Measurements from ENCODE around the gene TESK1.
"Not testable (repeated sequence)": the region's sequence is repeated elsewhere in the genome, so short reads cannot be mapped to it uniquely, and the experiment has no call there.

Gene TESK1

DNA sequence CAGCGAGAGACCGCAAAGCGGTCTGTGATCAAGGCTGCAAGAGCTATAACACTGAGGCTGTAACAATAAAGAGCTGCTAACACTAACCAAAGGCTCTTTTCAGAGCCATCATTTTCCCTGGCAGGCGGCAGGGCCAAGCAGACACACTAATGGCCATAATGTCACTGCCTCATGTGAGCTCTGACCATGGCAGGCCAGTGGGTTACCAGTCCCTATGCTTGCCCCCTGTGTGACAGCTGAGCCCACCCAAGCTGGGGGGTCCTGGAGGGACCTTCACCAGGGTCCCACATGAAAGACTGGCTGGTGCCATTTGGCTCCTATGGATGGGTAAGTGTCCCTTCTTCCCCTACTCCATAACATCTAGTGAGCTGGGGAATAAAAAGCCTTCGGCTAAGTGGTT, 29.6 kb upstream of the TESK1 start:
- Histone ChIP-seq H3K27ac (no peak overlapping the region), H3K4me3 (no peak overlapping the region)

DNA sequence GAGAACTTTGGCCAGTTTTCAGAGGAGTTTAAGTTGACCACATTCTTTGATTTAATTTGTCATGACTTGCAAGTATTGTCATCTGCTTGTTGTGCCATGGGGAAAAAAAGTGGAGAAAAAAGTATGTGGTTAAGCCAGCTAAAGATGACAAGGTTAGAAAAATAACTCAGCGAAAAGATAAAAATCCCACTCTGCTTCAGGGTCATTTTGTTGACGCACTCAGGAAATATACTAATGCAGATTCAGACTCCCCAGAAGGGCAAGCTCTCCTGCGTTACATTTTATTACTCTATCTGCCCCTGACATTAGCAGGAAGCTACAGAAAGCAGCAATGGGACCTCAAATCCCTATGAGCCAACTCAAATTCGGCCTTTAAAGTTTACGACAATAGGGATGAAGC, 27.6 kb upstream of the TESK1 start:
- no peak overlapping the region for H3K27ac ChIP-seq

GRCh38 chr9:35579130-35579529, 25.9 kb upstream of the TESK1 start:
- no peak overlapping the region for H3K4me3 ChIP-seq
- H3K27ac ChIP-seq, result no peak overlapping the region

More for the DNA sequence above, 27.6 kb upstream of the TESK1 start:
- H3K4me3 ChIP-seq, result no peak overlapping the region

DNA sequence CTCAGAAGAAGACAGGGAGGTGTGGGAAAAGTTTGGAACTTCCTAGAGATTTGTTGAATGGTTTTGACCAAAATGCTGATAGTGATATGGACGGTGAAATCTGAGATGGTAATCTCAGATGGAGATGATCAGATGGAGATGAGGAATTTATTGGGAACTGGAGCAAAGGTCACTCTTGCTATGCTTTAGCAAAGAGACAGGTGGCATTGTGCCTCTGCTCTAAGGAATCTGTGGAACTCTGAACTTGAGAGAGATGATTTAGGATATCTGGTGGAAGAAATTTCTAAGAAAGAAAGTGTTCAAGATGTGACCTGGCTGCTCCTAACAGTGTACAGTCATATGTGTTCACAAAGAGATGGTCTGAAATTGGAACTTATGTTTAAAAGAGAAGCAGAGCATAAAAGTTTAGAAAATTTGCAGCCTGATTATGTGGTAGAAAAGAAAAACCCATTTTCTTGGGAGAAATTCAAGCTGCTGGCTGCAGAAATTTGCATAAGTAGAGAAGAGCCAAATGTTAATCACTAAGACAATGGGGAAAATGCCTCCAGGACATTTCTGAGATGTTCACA, 25.3 kb upstream of the TESK1 start:
- H3K4me3 ChIP-seq, H3K27ac ChIP-seq: not testable (repeated sequence)

GRCh38 chr9:35583521-35583920, 21.5 kb upstream of the TESK1 start:
- not testable (repeated sequence) for H3K4me3 ChIP-seq, H3K27ac ChIP-seq

DNA sequence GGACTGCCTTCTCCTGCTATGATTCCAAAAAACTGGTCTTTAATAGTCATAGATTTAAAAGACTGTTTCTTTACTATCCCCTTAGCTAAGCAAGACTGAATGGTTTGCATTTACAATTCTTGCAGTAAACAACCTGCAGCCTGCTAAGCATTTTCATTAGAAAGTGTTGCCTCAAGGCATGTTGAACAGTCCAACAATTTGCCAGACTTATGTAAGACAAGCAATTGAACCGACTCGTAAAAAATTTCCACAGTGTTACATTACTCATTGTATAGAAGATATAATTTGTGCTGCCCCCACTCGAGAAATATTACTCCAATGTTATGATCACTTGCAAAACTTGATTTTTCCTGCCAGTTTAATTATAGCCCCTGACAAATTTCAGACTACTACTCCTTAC, 20.4 kb upstream of the TESK1 start:
- not testable (repeated sequence) for H3K4me3 ChIP-seq

DNA sequence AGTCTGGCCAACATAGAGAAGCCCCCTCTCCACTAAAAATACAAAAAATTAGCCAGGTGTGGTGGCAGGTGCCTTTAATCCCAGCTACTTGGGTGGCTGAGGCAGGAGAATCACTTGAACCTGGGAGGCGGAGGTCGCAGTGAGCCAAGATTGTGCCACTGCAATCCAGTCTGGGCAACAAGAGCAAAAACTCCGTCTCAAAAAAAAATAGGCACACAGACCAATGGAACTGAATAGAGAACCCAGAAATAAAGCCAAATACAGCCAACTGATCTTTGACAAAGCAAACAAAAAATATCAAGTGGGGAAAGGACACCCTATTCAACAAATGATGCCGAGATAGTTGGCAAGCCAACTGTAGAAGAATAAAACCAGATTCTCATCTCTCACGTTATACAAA, 16.6 kb upstream of the TESK1 start:
- H3K27ac ChIP-seq, H3K4me3 ChIP-seq: not testable (repeated sequence)

More for the DNA sequence above, 20.4 kb upstream of the TESK1 start:
- not testable (repeated sequence) for H3K27ac ChIP-seq

DNA sequence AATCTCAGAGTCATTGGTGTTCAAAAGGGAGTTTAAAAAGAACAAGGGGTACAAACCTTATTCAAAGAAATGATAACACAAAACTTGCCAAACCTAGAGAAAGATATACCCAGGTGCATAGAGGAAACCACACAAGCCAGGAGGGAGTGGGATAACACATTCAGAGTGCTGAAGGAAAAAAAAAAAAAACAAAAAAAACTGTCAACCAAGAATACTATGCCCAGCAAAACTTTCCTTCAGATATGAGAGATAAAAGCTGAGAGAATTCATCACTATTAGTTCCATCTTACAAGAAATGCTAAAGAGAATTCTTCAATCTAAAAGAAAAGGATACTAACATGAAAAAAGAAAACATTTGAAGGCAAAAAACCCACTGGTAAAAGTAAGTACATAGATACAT, 11.5 kb upstream of the TESK1 start:
- no peak overlapping the region for H3K27ac ChIP-seq

DNA sequence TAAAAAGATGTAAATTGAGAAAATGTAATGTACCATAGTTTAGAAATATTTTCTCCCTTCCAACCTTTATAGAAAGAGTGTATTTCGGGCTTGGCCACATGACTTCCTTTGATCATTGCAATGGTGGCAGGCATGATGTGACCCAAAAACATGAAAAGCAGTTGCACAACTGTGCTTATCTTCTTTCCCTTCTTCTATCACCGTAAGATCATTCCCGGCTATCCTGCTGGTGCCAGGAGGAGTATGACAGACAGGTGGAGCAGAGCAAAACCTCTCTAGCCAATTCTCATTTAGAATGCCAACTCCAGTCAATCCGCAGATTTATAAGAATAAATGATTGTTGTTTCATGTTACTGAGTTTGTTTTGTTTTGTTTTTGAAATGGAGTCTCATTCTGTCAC, 10.6 kb upstream of the TESK1 start:
- no peak overlapping the region for H3K27ac ChIP-seq

More for the DNA sequence above, 11.5 kb upstream of the TESK1 start:
- no peak overlapping the region for H3K4me3 ChIP-seq

GRCh38 chr9:35596907-35597306, 8.2 kb upstream of the TESK1 start:
- H3K27ac ChIP-seq, result not testable (repeated sequence)

More for the DNA sequence above, 10.6 kb upstream of the TESK1 start:
- H3K4me3 ChIP-seq, result no peak overlapping the region

GRCh38 chr9:35598866-35599590, 6.0 kb upstream of the TESK1 start:
- H3K27ac ChIP-seq, result no peak overlapping the region
- H3K4me3 ChIP-seq, result no peak overlapping the region

More at GRCh38 chr9:35596907-35597306, 8.2 kb upstream of the TESK1 start:
- H3K4me3 ChIP-seq, result not testable (repeated sequence)

DNA sequence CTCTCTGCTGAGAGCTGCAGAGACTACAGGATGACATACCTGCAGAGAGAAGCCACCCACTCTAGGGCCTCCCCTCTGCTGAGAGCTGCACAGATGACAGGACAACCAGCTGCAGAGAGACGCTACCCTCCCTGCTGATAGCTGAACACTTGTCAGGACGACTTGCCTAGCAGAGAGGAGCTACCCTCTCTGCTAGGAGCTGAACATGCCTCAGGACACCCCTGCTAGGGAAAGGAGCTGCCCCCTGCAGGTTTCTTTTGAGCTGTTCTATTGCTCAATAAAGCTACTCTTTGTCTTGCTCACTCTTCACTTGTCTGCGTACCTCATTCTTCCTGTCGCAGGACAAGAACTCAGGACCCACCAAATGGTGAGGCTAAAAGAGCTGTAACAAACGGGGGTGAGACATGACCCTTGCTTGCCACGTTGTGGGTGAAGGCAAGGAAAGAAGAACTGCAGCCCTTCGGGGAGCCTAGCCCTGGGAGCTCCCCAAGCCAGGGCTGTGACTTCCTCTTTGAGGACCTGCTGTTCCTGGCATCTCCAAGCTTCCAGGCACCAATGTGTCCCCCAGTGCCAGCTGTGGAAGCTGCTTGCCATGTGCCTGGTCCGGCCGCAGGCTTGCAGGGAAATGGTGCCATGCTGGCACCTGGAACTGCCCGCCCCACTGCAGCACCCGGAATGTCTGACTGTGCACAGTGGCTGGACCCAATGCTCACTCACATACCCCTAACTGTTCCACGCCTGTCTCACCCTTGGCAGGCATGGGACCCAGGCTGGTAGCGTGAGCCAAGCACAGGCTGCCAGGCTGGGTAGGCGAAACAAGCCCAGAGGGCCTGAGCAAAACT, 5.1 kb upstream of the TESK1 start:
- Histone ChIP-seq H3K27ac (no peak overlapping the region), H3K4me3 (no peak overlapping the region)

GRCh38 chr9:35603506-35603985, 1.5 kb upstream of the TESK1 start:
- peak overlapping the region in 20 of 21 experiments; percentile 41 to 90 (median 79) for H3K27ac ChIP-seq
- peak overlapping the region; percentile 17 to 88 (median 21) for H3K4me3 ChIP-seq

GRCh38 chr9:35603986-35604577, 980 bp upstream of the TESK1 start:
- Histone ChIP-seq H3K27ac (peak overlapping the region; percentile 38 to 94 (median 87)), H3K4me3 (peak overlapping the region; percentile 53 to 95 (median 74))

GRCh38 chr9:35605351-35606137, 482 bp downstream of the TESK1 start:
- H3K4me3 ChIP-seq, result peak overlapping the region; percentile 53 to 95 (median 74)
- peak overlapping the region; percentile 39 to 94 (median 84) for H3K27ac ChIP-seq

DNA sequence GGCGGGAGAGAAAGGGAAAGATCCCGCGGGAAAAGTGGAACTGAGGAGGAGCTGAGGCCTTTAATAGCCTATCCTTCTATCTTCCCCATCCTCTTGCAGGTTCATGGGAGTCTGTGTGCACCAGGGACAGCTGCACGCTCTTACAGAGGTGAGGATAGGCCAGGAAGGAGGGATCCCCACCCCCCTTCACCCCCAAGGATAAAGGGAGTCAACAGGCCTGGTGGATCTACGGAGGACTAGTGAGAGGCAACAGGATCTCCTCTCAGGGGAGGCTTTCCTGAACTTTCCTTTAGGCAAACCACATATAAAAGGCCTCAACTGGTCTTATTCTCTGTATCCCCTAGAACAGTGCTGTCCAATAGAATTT, 1.1 kb downstream of the TESK1 start:
- H3K4me3 ChIP-seq, result peak overlapping the region; percentile 53 to 95 (median 74)

DNA sequence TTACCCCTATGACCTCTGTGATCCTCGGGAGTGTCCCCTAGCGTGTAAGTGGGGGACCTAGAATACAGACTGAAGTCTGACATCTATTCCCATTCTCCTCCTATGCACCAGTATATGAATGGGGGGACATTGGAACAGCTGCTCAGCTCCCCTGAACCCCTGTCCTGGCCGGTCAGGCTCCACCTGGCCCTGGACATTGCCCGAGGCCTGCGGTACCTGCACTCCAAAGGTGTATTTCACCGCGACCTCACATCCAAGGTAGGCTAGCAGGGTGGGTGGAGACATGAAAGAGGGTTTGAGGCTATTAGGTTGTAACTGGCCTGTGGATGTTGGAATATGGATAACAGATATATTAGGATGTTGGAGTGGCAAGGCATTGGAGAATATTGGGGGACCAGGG, 1.7 kb downstream of the TESK1 start:
- peak overlapping the region in 1 of 21 experiments; percentile 91 for H3K27ac ChIP-seq
- H3K4me3 ChIP-seq, result peak overlapping the region in 1 of 7 experiments; percentile 87

More for the DNA sequence above, 1.1 kb downstream of the TESK1 start:
- H3K27ac ChIP-seq, result peak overlapping the region in 18 of 21 experiments; percentile 42 to 94 (median 87)

- H3K27ac ChIP-seq, result no peak overlapping the region
- no peak overlapping the region for H3K4me3 ChIP-seq
Measured at GRCh38 chr9:35608221-35608620, 3.2 kb downstream of the TESK1 start.
